GM15510 (cell line): ENCODE measurements around the gene WFDC6.

Experiments
- POLR2A ChIP-seq: IDR thresholded peaks from 3 replicates; pipeline ENCODE4 v1.6.1; 2011; ENCODE audit warnings: borderline replicate concordance; ENCODE audit not compliant: insufficient read length; ENCODE audit errors: extremely low read depth

The WFDC6 gene

DNA sequence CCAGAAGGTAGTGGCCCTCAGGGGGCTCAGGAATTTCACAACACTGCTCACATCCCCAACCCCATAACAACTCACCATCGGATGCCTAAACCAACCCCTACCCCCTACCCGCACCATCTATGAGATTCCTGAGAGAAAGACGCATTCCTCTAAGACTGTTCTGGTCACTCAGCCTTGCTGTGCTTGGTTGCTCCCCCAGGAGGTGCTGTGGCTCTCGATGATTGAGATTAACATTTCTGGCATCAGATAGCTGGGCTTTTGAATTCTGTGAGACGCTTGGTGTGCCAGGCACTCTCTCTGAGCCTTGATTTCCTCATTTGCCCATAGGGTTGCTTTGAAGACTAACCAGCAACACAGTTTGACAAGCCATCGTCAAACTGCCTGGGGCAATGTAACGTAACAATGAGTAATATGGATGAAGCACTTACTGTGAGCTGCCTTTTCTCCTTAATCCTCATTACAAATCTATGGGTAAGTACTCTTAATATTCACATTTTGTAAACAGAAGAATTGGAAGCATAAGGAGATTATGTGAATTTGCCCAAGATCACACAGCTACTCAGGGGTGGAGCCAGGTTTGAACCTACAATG is 978 bp downstream of the WFDC6 start:
- TF ChIP-seq POLR2A: no peak

DNA sequence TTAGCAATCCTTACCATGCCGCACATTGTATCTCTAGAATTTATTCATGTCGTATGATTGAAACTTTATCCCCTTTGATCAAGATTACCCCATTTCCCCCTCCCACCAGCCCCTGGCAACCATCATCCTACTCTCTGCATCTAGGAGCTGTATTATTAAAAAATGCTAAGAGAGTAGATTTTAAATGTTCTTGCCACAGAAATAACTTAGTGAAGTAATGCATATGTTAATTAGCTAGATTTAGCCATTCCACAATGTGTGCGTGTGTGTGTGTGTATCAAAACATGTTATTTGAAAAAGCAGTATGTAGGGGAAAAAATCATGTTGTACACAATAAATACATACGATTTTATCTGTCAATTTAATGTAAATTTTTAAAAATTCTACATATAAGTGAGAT is 12.0 kb downstream of the WFDC6 start:
- no peak for TF ChIP-seq POLR2A

DNA sequence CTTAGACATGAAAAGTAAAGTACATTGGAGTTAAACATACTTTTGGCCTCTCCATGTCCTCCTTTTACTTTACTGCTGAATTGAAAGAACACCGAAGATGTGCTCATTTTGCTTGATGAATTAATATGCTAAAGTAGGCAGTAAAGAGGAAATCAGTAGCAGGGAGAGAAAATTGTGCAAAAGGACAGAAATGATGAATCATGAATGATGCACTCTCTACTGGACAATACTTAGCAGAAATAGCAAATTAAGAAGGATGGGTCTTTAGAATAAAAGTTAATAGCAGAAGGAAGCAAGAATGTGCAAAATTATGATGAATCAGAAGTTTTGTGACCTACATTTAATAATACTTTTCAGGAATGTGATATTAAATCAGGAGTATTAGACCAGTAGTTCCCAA is 15.5 kb downstream of the WFDC6 start:
- TF ChIP-seq POLR2A: no peak

DNA sequence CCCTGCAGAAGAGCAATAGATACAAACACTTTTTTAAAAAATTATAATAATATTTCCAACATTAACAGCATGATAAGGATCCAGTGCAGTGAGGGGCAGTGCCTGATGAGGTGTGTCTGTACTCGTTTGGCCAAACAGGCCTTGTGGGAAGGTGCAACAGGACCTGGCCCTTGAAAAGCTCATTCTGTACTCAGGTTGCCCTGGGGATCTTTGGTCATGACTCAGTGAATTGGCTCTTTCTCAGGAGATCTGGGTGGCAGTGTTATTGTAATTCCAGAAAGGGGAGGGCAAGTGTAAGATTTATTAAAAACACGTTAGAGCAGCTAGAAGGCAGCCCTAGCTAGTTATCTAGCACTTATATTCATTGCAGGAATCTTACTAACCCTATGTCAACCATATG is 21.0 kb downstream of the WFDC6 start:
- no peak for TF ChIP-seq POLR2A

DNA sequence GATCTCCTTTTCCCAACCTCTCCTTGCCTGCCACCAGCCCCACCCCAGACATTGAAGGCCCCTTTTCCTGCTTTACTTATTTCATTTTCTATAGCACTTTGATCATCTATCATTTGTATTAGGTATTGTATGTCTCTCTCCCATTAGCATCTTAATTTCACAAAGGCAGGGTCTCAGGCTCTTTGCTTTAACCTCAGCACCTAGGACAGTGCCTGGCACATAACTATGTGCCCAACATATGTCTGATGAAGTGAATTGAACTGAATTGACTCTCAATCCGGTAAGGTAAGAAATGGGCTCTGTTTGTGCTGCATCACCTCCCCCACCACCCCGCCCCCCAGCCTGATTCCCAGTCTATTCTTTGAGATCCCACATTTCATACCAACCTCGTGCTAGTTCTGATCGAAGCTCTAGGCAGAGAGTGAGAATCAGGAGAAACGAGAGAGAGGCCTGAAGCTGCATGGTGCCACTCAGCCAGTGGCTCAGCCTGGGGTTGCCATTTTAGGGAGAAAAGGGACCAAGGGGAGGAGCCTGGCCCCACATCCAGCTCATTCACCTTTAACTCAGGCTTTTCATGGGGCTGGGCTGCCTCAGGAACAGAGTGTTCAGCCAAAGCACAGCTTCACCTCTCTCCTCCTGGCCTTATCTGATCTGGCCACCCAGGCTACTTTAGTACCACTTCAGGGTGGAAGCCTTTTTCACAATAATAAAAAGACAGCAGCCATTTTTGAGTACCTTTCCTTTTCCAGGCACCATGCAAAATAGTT is 24.0 kb downstream of the WFDC6 start, which contains the start of gene SPINT3:
TSS of gene SPINT3 (minus strand) at position 476 of the 767 bp plus-strand sequence. CDS start at position 462, 14 bp downstream.
- TF ChIP-seq POLR2A: no peak

DNA sequence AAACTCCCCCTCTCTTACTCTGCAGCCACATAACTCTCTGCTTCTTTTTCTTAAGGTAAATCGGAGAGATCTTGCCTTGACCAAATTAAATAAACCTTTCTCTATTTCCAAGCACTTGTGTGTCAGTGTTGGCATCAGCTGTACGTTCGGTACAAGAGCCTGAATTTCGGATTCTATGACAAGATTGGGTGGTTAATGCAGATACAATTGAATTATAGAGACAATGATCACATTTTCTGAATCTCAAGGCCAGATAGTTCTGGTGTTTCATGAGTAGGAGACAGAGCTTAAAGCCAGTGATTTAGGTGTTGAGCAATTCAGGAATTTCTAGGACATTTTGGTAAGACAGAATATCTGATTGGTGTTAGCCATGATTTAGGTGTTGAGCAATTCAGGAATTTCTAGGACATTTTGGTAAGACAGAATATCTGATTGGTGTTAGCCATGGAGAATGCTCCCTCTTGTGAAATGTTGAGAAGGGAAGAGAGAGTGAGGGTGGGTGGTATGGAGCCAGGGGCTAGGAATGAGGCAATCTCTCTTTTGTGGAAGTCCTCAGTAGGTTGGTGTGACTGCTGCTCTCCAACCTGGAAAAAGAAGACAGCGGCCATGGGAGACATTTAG is 28.9 kb downstream of the WFDC6 start:
- no peak for TF ChIP-seq POLR2A

DNA sequence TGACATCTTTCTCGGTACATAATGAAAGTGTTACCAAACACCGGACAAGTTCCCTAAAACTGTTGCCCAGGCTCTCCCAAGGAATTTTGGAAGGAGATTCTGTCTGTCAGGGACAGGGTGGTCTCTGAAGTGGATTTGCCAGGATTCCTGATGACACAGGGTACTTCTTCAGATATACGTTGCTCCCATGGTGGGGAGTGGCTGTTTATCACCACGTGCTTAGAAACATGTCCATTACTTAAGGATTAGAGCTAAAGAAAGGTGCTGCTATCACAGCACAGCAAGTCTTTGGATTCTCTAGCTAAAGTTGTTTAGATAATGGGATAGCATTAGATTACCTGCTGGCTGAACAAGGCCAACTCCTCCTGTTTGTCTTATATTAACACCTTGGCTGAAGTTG is 30.2 kb downstream of the WFDC6 start:
- no peak for TF ChIP-seq POLR2A

DNA sequence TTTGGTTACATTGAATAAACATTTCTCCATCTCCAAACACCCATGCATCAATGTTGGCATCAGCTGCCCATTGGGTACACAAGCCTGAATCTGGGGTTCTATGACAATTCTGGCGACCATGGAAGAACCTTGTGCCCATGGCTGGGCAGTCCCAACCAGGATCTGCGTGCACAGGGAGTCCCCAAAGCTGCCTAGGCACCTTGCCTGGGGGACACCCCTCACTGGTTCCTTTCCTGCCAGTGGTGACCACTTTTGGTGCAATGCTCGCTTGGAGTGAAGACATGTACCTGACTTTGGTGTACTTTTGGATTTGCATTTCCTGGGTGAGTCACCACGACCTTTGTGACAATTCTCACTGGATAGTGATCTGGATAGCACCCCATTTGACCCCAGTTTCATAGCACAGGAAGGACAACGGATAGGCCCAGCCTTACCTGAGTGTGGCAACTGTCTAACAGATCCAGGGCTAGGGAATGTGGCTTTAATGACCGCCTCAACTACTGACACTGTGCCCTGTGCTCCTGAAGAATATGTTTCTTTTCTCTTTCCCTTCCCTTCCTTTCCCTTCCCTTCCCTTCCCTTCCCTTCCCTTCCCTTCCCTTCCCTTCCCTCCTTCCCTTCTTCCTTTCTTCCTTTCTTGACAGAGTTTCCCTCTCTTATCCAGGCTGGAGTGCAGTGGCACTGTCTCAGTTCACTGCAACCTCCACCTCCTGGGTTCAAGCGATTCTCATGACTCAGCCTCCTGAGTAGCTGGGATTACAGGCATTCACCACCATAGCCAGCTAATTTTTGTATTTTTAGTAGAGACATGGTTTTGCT is 31.0 kb downstream of the WFDC6 start:
- no peak for TF ChIP-seq POLR2A

DNA sequence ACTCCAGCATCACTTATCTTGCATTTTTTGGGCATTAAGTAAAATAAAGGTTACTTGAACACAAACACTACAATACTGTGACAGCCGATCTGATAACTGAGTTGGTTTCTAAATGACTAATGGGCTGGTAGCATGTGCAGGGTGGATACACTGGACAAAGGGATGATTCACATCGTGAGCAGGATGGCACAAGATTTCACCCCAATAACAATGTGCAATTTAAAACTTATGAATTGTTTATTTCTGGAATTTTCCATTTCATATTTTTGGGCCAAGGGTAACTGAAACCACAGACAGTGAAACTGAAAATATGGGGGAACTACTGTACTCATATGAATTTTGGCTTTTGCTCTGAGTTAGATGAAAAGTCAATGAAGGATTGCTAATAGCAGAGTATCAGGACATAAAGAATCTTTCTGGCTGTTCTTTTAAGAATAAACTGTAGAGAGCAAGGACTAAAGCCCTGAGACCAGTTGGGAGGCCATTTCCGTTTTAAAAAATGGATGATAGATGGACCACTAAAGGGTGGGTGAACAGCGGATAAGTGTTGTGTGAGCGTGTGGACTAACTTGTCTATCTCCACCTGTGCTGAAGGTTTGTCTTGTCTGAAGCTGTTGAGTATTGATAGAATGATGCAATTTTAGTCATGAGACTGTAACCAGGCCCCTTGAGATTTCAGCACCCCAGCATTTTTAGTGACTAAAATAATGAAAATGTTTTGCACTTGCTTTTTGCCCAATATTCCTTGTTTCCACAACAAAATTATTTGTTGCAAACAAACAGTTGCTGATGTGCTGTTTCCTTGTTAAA is 32.1 kb downstream of the WFDC6 start:
- TF ChIP-seq POLR2A: no peak

DNA sequence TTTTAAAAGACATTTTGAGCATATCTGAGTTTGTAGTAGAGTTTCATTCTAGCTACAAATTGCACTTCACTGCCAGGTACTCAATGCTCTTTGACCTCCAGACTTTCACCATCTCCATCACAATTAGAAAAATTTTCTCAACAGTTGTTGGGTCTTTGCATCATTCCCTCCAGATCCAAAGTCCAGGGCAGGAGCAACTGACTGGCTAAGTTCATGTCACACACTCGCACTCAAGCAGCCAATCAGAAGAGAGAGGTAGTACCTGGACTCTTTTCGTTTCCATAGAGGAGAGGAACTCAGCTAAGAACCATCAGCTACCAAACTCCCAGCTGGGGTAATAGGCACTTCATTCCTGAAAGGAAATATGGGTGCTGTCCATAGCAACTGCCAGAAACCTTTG is 32.9 kb downstream of the WFDC6 start:
- TF ChIP-seq POLR2A: no peak

DNA sequence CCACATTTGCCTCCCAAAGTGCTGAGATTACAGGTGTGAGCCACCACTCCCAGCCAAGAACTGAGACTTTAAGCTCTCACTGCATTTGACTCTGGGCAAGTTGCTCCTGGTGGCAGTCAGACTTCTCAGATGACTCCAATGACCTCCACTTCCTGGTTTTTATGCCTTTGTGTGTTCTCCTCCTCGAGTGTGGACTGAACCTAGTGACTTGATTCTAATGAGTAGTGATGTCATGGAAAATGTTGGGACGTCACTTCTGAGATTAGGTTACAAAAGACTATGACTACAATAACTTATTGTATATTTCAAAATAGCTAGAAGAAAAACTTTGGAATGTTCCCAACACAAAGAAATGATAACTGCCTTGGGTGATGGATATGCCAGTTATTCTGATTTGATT is 35.9 kb downstream of the WFDC6 start:
- no peak for TF ChIP-seq POLR2A

DNA sequence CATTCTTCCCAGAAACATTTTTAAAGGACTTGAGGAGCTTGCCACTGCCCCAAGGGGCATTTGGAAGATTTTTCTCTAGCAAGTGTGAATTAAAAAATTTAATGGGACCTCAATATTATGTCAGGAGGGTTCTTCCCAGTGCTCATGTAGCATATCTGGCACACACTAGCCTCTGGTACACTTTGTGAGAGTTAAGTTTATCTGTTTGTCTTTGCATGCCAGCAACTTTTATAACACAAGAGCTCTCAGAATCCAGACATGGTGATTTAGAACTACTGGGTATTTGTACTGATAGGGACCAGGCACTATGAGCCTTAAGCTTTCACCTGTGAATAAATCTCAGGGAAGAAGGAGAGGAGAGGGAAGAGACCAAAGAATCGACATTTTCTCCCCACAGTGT is 36.7 kb downstream of the WFDC6 start:
- no peak for TF ChIP-seq POLR2A

DNA sequence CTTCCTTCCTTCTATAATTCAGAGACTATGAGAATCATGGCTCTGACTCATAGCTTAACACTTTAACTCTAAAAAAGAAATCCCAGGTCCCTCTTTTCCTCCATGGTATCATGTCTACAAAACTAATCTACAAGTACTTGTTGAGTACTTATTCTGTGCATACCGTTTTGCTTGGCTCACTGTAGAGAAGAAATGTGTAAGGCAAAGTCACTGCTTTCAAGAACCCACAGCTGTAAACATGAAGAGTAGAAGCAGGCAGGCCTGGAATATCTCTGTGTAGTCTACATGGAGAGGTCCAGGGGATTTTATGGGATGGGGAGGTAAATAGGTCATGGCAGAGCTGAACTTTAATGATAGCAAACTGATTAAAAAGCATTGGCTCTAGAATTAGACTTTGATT is 37.7 kb downstream of the WFDC6 start:
- no peak for TF ChIP-seq POLR2A

DNA sequence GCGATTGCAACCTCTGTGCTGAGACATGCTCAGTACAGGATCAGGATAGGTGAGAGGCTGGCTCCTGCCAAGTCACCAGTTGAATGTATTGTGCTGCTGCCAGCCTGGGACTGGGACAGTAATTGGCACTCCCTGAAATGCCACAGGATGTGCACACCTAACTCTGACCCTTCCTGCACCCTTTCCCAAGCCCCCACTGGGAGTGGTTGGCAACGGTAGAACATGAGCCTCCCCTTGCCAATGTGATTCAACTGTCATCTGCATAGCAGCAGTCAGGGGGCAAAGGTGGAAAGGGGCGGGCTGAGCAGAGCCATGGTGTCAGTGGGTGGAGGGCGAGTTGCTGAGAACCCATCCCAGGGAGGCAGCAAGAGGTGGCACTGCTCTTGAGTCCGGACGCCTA is 39.3 kb downstream of the WFDC6 start:
- TF ChIP-seq POLR2A: no peak
